Liver (tissue), 9 donors: ENCODE measurements around the gene TNC. TPM values are rescaled to one million over a fixed set of nuclear protein-coding genes. Genes with fewer than 3 reads are reported as not detected.

Source experiments
- DNase-seq: peaks from one replicate; pipeline ENCODE4 v3.0.0-alpha.2; 2017; ENCODE audit warnings: low spot score
- H3K27ac ChIP-seq, 2 donors: one replicate each; pipeline ENCODE4 v1.7.0; 2013; ENCODE audit warnings: inconsistent platforms in 2 of 2, low read length in 2 of 2, control low read depth in 1 of 2, low read depth in 1 of 2, mild to moderate bottlenecking in 1 of 2
- H3K27me3 ChIP-seq, 4 donors: one replicate each; pipeline versions ENCODE4 v1.6.1 to v1.7.0; 2013; ENCODE audit warnings: low read length in 3 of 4, inconsistent platforms in 1 of 4, mild to moderate bottlenecking in 1 of 4, moderate library complexity in 1 of 4; ENCODE audit not compliant: control insufficient read depth in 4 of 4, insufficient read depth in 4 of 4
- H3K36me3 ChIP-seq, 4 donors: one replicate each; pipeline versions ENCODE4 v1.6.1 to v1.7.0; 2013; ENCODE audit warnings: low read length in 3 of 4, mild to moderate bottlenecking in 3 of 4, low read depth in 1 of 4, moderate library complexity in 1 of 4; ENCODE audit not compliant: control insufficient read depth in 4 of 4, insufficient read depth in 3 of 4
- H3K4me1 ChIP-seq, 4 donors: one replicate each; pipeline versions ENCODE4 v1.6.1 to v1.7.0; 2013; ENCODE audit warnings: low read length in 3 of 4, mild to moderate bottlenecking in 3 of 4, moderate library complexity in 1 of 4; ENCODE audit not compliant: control insufficient read depth in 4 of 4, insufficient read depth in 4 of 4
- H3K4me3 ChIP-seq, 3 donors: one replicate each; pipeline versions ENCODE4 v1.6.1 to v1.7.0; 2013; ENCODE audit warnings: low read length in 3 of 3, control low read depth in 1 of 3, low read depth in 1 of 3, mild to moderate bottlenecking in 1 of 3
- H3K9ac ChIP-seq, 2 donors: one replicate each; pipeline ENCODE4 v1.7.0; 2013; ENCODE audit warnings: low read length in 2 of 2, mild to moderate bottlenecking in 2 of 2, moderate library complexity in 2 of 2, control low read depth in 1 of 2, low read depth in 1 of 2
- H3K9me3 ChIP-seq, 4 donors: one replicate each; pipeline versions ENCODE4 v1.6.1 to v1.7.0; 2013; ENCODE audit warnings: low read length in 3 of 4; ENCODE audit not compliant: control insufficient read depth in 4 of 4
- ATF3 ChIP-seq: IDR thresholded peaks from 2 replicates; pipeline ENCODE4 v1.6.1; 2016; ENCODE audit warnings: antibody characterized with exemption
- CTCF ChIP-seq: fragments of 150-350 bp; IDR thresholded peaks from 2 replicates; pipeline ENCODE4 v1.5.1; 2017; ENCODE audit warnings: improper control_type of control experiment, low read depth, low read length; ENCODE audit not compliant: missing input control
- EGR1 ChIP-seq, 2 donors: IDR thresholded peaks; 2 replicates each; pipeline ENCODE4 v1.6.1; 2016 to 2018; ENCODE audit warnings: antibody characterized with exemption in 2 of 2, low read depth in 2 of 2
- FOXA1 ChIP-seq: IDR thresholded peaks from 2 replicates; pipeline ENCODE4 v1.6.1; 2016; ENCODE audit warnings: antibody characterized with exemption
- FOXA2 ChIP-seq: IDR thresholded peaks from 2 replicates; pipeline ENCODE4 v1.6.1; 2016; ENCODE audit warnings: antibody characterized with exemption
- GABPA ChIP-seq, 2 donors: IDR thresholded peaks in 1 of 2; conservative IDR thresholded peaks in 1 of 2; 2 replicates each; pipeline ENCODE4 v1.6.1; 2016; ENCODE audit warnings: antibody characterized with exemption in 2 of 2, mild to moderate bottlenecking in 1 of 2, moderate library complexity in 1 of 2
- HNF4A ChIP-seq, 2 donors: conservative IDR thresholded peaks; 2 replicates each; pipeline ENCODE4 v1.6.1; 2016; ENCODE audit warnings: antibody characterized with exemption in 2 of 2, mild to moderate bottlenecking in 2 of 2
- HNF4G ChIP-seq: IDR thresholded peaks from 2 replicates; pipeline ENCODE4 v1.6.1; 2016; ENCODE audit warnings: antibody characterized with exemption
- JUND ChIP-seq, 2 donors: IDR thresholded peaks; 2 replicates each; pipeline ENCODE4 v1.6.1; 2016; ENCODE audit warnings: antibody characterized with exemption in 2 of 2
- MAX ChIP-seq: IDR thresholded peaks from 2 replicates; pipeline ENCODE4 v1.6.1; 2016; ENCODE audit warnings: antibody characterized with exemption
- NR2F2 ChIP-seq: IDR thresholded peaks from 2 replicates; pipeline ENCODE4 v1.6.1; 2016; ENCODE audit warnings: antibody characterized with exemption
- RAD21 ChIP-seq, 2 donors: IDR thresholded peaks; 2 replicates each; pipeline ENCODE4 v1.6.1; 2016; ENCODE audit warnings: antibody characterized with exemption in 2 of 2, mild to moderate bottlenecking in 2 of 2
- REST ChIP-seq: IDR thresholded peaks from 2 replicates; pipeline ENCODE4 v1.6.1; 2016; ENCODE audit warnings: antibody characterized with exemption, mild to moderate bottlenecking
- RXRA ChIP-seq, 2 donors: IDR thresholded peaks; 2 replicates each; pipeline ENCODE4 v1.6.1; 2017 to 2018; ENCODE audit warnings: antibody characterized with exemption in 2 of 2, mild to moderate bottlenecking in 1 of 2
- SP1 ChIP-seq: IDR thresholded peaks from 2 replicates; pipeline ENCODE4 v1.6.1; 2018; ENCODE audit warnings: antibody characterized with exemption, mild to moderate bottlenecking
- TAF1 ChIP-seq: conservative IDR thresholded peaks from 2 replicates; pipeline ENCODE4 v1.6.1; 2016; ENCODE audit warnings: antibody characterized with exemption, mild to moderate bottlenecking
- YY1 ChIP-seq: IDR thresholded peaks from 2 replicates; pipeline ENCODE4 v1.6.1; 2016; ENCODE audit warnings: antibody characterized with exemption, mild to moderate bottlenecking
- ZBTB33 ChIP-seq: IDR thresholded peaks from 2 replicates; pipeline ENCODE4 v1.6.1; 2016; ENCODE audit warnings: antibody characterized with exemption
- WGBS: extraction: QIAGEN DNeasy Blood & Tissue Kit; methylation state at CpG from one replicate; pipeline ENCODE4 v1.1.7; 2013; 5-methylcytosine and 5-hydroxymethylcytosine counted together
- polyA plus RNA-seq, 2 donors: library from polyadenylated mRNA; stranded (reverse) in 1 of 2; unstranded in 1 of 2; fragments of 200-250 nt in 1 of 2; fragments of >200 nt in 1 of 2; fragmentation: Nextera tagmentation in 1 of 2; extraction: Ambion mirVana in 1 of 2; gene quantifications; one replicate each; pipeline versions ENCODE4 v1.2.1 to v1.2.3, GENCODE V29; 2013 to 2015
- total RNA-seq, 2 donors: library from RNA; depleted of rRNA; stranded (reverse); fragments of >200 nt; gene quantifications; one replicate each; pipeline ENCODE4 v1.2.3, GENCODE V29; 2014
- donor health status: healthy.
- donor health status: healthy.
- donor health status: healthy.
- donor health status: healthy.
- donor health status: healthy.

Gene TNC
- total and polyA plus RNA-seq, 4 donors: 0.19 to 6.3 (median 1.8) TPM

GRCh38 chr9:115071176-115071575 lies 46.8 kb downstream of the TNC start:
- Histone ChIP-seq H3K27ac (no peak overlapping the region), H3K9ac (no peak overlapping the region), H3K4me1 (no peaks in the 10 kb centered on the region), H3K27me3 (no peaks in the 10 kb centered on the region), H3K36me3 (no peaks in the 10 kb centered on the region), H3K4me3 (no peak overlapping the region), H3K9me3 (no peaks in the 10 kb centered on the region)
- 84% methylated on average over 4 of the region's 4 CpGs for WGBS
- TF ChIP-seq CTCF (no peak), EGR1 (IDR thresholded peaks at IDR 0.05; ENCODE audit: low read depth in 2 of 2) (no peak), RAD21 (IDR thresholded peaks at IDR 0.05) (no peak), TAF1 (no peak), FOXA2 (no peak), ZBTB33 (no peak), GABPA (IDR thresholded peaks at IDR 0.05 in 1 of 2, conservative IDR thresholded peaks at IDR 0.05 in 1 of 2) (no peak), YY1 (no peak), ATF3 (no peak), HNF4G (no peak), MAX (no peak), HNF4A (conservative IDR thresholded peaks at IDR 0.05) (no peak), SP1 (no peak), NR2F2 (no peak), FOXA1 (no peak), RXRA (IDR thresholded peaks at IDR 0.05) (no peak), REST (no peak), JUND (IDR thresholded peaks at IDR 0.05) (no peak)
- DNase-seq: no peak
